Measurements from ENCODE around the gene MEX3C.

GRCh38 chr18:51151185-51151567 lies 46.3 kb downstream of the MEX3C start:
- TF ChIP-seq CTCF (IDR thresholded peaks at IDR 0.05) (no peak), EP300 (IDR thresholded peaks at IDR 0.05) (no peak), POLR2A (IDR thresholded peaks at IDR 0.05) (no peak)
